ENCODE data around the gene MRPS18A. TPM values are rescaled to one million over a fixed set of nuclear protein-coding genes. Genes with fewer than 3 reads are reported as not detected.

MRPS18A gene
- total and polyA plus RNA-seq, 2 of the 8 experiments (the other 6 are each of a cell fraction or from before 2014, with no cell fraction given) = 48.3 to 121 TPM

GRCh38 chr6:43703512-43704429, 16.2 kb upstream of the MRPS18A start (continued):
- TF ChIP-seq RFX5 (IDR thresholded peaks at IDR 0.05; ENCODE audit: borderline replicate concordance, low read depth, low read length) = no peak
- TF ChIP-seq RXRA (IDR thresholded peaks at IDR 0.05; ENCODE audit: insufficient read depth, low read depth, low read length) = no peak
- no peak for TF ChIP-seq SAP30 (IDR thresholded peaks at IDR 0.05; ENCODE audit: insufficient read depth, insufficient replicate concordance, low read length)
- TF ChIP-seq KDM5A (IDR thresholded peaks at IDR 0.05; ENCODE audit: low read length) = no peak
- no peak for TF ChIP-seq HDAC6 (IDR thresholded peaks at IDR 0.05; ENCODE audit: low read depth, low read length)

Measured in H1 (cell line).